H1 (cell line): ENCODE measurements around the gene NEU4. TPM values are rescaled to one million over a fixed set of nuclear protein-coding genes. Genes with fewer than 3 reads are reported as not detected.

ENCODE experiments used
- CTCF ChIA-PET: fragments of 300-600 bp; sonication (Branson Sonifier 250); formaldehyde crosslinking; loops from one replicate; lab custom pipeline; 2021; ENCODE audit not compliant: partially characterized antibody; lab: Charles Lee
- POLR2A ChIA-PET: fragments of 300-600 bp; sonication (Branson Sonifier 250); formaldehyde crosslinking; loops from one replicate; lab custom pipeline; 2021; ENCODE audit warnings: inconsistent platforms; ENCODE audit not compliant: partially characterized antibody; lab: Charles Lee
- DNase-seq, 2 experiments: peaks; one replicate each; pipeline versions ENCODE4 v3.0.0 to v3.0.0-alpha.2; 2010 to 2022; ENCODE audit warnings: low spot score in 2 of 2, low read depth in 1 of 2, mixed read lengths in 1 of 2
- FAIRE-seq: peaks from 2 replicates; lab custom pipeline; 2011; peaks lifted over from hg19 to GRCh38; lab: Jason Lieb, UNC
- H2AFZ ChIP-seq: 2 replicates; pipeline ENCODE4 v1.8.1; 2012; ENCODE audit warnings: low read length, inconsistent platforms
- H2AK5ac ChIP-seq: 2 replicates; pipeline ENCODE4 v1.6.1; 2013; ENCODE audit warnings: low read depth, low read length
- H2BK120ac ChIP-seq: replicated peaks from 2 replicates; pipeline ENCODE3; 2013; ENCODE audit warnings: low read depth, low read length, inconsistent platforms
- H2BK12ac ChIP-seq: 2 replicates; pipeline ENCODE4 v1.6.1; 2013; ENCODE audit warnings: low read depth, low read length
- H2BK15ac ChIP-seq: 2 replicates; pipeline ENCODE4 v1.6.1; 2013; ENCODE audit warnings: low read length
- H2BK20ac ChIP-seq: 2 replicates; pipeline ENCODE4 v1.6.1; 2013; ENCODE audit warnings: low read length
- H2BK5ac ChIP-seq: 2 replicates; pipeline ENCODE4 v1.6.1; 2013; ENCODE audit warnings: low read depth, low read length
- H3K14ac ChIP-seq: 2 replicates; pipeline ENCODE4 v1.6.1; 2013; ENCODE audit warnings: inconsistent platforms; ENCODE audit not compliant: insufficient read length
- H3K18ac ChIP-seq: 2 replicates; pipeline ENCODE4 v1.6.1; 2013; ENCODE audit warnings: low read length; ENCODE audit errors: extremely low read depth
- H3K23ac ChIP-seq: 2 replicates; pipeline ENCODE4 v1.6.1; 2013; ENCODE audit warnings: inconsistent platforms; ENCODE audit not compliant: insufficient read length
- H3K23me2 ChIP-seq: 2 replicates; pipeline ENCODE4 v1.6.1; 2013; ENCODE audit warnings: low read depth, low read length
- H3K27ac ChIP-seq: 2 replicates; pipeline ENCODE4 v1.6.1; 2011; ENCODE audit warnings: low read depth, low read length, inconsistent platforms
- H3K27me3 ChIP-seq, 4 experiments: replicated peaks in 1 of 4; 1 replicate in 1 of 4; 2 replicates in 3 of 4; pipeline versions ENCODE4 v1.6.1 to v1.8.1; 2011 to 2013; ENCODE audit warnings: low read length in 3 of 4, mild to moderate bottlenecking in 3 of 4, inconsistent platforms in 2 of 4, mixed read lengths in 2 of 4, moderate library complexity in 1 of 4; ENCODE audit not compliant: control insufficient read depth in 3 of 4, insufficient read depth in 3 of 4; ENCODE audit errors: extremely low read depth in 1 of 4
- H3K36me3 ChIP-seq, 4 experiments: 2 replicates each; pipeline versions ENCODE4 v1.6.1 to v1.8.1; 2011 to 2013; ENCODE audit warnings: mild to moderate bottlenecking in 4 of 4, low read length in 3 of 4, moderate library complexity in 2 of 4, control low read depth in 1 of 4, inconsistent platforms in 1 of 4; ENCODE audit not compliant: insufficient read depth in 4 of 4, control insufficient read depth in 2 of 4
- H3K4ac ChIP-seq: replicated peaks from 2 replicates; pipeline ENCODE3; 2013; ENCODE audit warnings: low read length, low read depth, mixed read lengths, inconsistent platforms; ENCODE audit not compliant: insufficient read length
- H3K4me1 ChIP-seq, 4 experiments: replicated peaks in 1 of 4; 1 replicate in 1 of 4; 2 replicates in 3 of 4; pipeline versions ENCODE4 v1.6.1 to v1.8.1; 2011 to 2013; ENCODE audit warnings: low read length in 3 of 4, inconsistent platforms in 2 of 4, mixed read lengths in 1 of 4; ENCODE audit not compliant: insufficient read depth in 4 of 4, control insufficient read depth in 3 of 4
- H3K4me2 ChIP-seq, 2 experiments: 2 replicates each; pipeline versions ENCODE4 v1.6.1 to v1.8.1; 2011 to 2013; ENCODE audit warnings: low read depth in 2 of 2, low read length in 2 of 2, control low read depth in 1 of 2, inconsistent platforms in 1 of 2, mild to moderate bottlenecking in 1 of 2; ENCODE audit not compliant: insufficient read depth in 1 of 2
- H3K4me3 ChIP-seq, 4 experiments: fragments of 200-600, 300-600 bp in 1 of 4; sonication (generic), shearing (Covaris generic), sonication (Bioruptor Twin) in 1 of 4; 2 replicates each; pipeline versions ENCODE4 v1.5.1 to v1.8.1; 2011 to 2016; ENCODE audit warnings: low read length in 4 of 4, low read depth in 3 of 4, control low read depth in 2 of 4, inconsistent platforms in 2 of 4, mild to moderate bottlenecking in 2 of 4, mixed read lengths in 1 of 4, moderate library complexity in 1 of 4; ENCODE audit not compliant: insufficient read depth in 2 of 4; ENCODE audit errors: extremely low read depth in 1 of 4
- H3K56ac ChIP-seq: replicated peaks from 2 replicates; pipeline ENCODE3; 2013; ENCODE audit warnings: low read depth, mild to moderate bottlenecking, mixed read lengths, low read length, inconsistent platforms; ENCODE audit not compliant: insufficient read length
- H3K79me1 ChIP-seq: 2 replicates; pipeline ENCODE4 v1.6.1; 2013; ENCODE audit warnings: low read depth, low read length, control low read depth
- H3K79me2 ChIP-seq, 2 experiments: 2 replicates each; pipeline versions ENCODE4 v1.6.1 to v1.8.1; 2012 to 2013; ENCODE audit warnings: low read length in 2 of 2, mild to moderate bottlenecking in 2 of 2, inconsistent platforms in 1 of 2; ENCODE audit not compliant: insufficient read depth in 2 of 2, control insufficient read depth in 1 of 2
- H3K9ac ChIP-seq, 4 experiments: replicated peaks in 1 of 4; 1 replicate in 1 of 4; 2 replicates in 3 of 4; pipeline versions ENCODE4 v1.6.1 to v1.8.1; 2011 to 2013; ENCODE audit warnings: low read depth in 3 of 4, low read length in 3 of 4, control low read depth in 2 of 4, mild to moderate bottlenecking in 2 of 4, moderate library complexity in 2 of 4, inconsistent platforms in 1 of 4; ENCODE audit errors: extremely low read depth in 1 of 4
- H3K9me3 ChIP-seq, 2 experiments: 2 replicates each; pipeline versions ENCODE4 v1.6.1 to v1.8.1; 2012 to 2013; ENCODE audit warnings: mild to moderate bottlenecking in 2 of 2, moderate library complexity in 2 of 2, control low read depth in 1 of 2, inconsistent platforms in 1 of 2, low read depth in 1 of 2, low read length in 1 of 2, mixed read lengths in 1 of 2; ENCODE audit not compliant: insufficient read depth in 2 of 2
- H4K20me1 ChIP-seq, 2 experiments: replicated peaks in 1 of 2; 2 replicates each; pipeline versions ENCODE3 to v1.8.1; 2011 to 2013; ENCODE audit warnings: inconsistent platforms in 2 of 2, low read length in 2 of 2, mild to moderate bottlenecking in 1 of 2; ENCODE audit not compliant: insufficient read depth in 2 of 2, control insufficient read depth in 1 of 2
- H4K5ac ChIP-seq: 2 replicates; pipeline ENCODE4 v1.6.1; 2013; ENCODE audit warnings: low read length, low read depth, mixed read lengths, inconsistent platforms; ENCODE audit not compliant: insufficient read length
- H4K8ac ChIP-seq: 2 replicates; pipeline ENCODE4 v1.8.0; 2013; ENCODE audit warnings: mild to moderate bottlenecking, moderate library complexity, low read length, inconsistent platforms; ENCODE audit not compliant: insufficient read depth; ENCODE audit errors: extremely low read depth
- H4K91ac ChIP-seq: replicated peaks from 2 replicates; pipeline ENCODE3; 2013; ENCODE audit warnings: low read length, mixed read lengths, inconsistent platforms; ENCODE audit not compliant: insufficient read length
- ATF3 ChIP-seq: IDR thresholded peaks from 2 replicates; pipeline ENCODE4 v1.6.1; 2011; ENCODE audit warnings: low read depth, mild to moderate bottlenecking, low read length; ENCODE audit not compliant: insufficient read depth
- CTCF ChIP-seq, 3 experiments: IDR thresholded peaks; 1 replicate in 2 of 3; 2 replicates in 1 of 3; pipeline versions ENCODE4 v1.5.1 to v1.6.1; 2011; ENCODE audit warnings: low read length in 3 of 3, mild to moderate bottlenecking in 3 of 3, inconsistent platforms in 2 of 3, low read depth in 1 of 3, moderate library complexity in 1 of 3; ENCODE audit not compliant: insufficient read depth in 1 of 3; ENCODE audit errors: control extremely low read depth in 1 of 3
- GABPA ChIP-seq: IDR thresholded peaks from 2 replicates; pipeline ENCODE4 v1.6.1; 2011; ENCODE audit warnings: mild to moderate bottlenecking, low read length, moderate library complexity, borderline replicate concordance; ENCODE audit not compliant: insufficient read depth
- HDAC6 ChIP-seq: IDR thresholded peaks from one replicate; pipeline ENCODE4 v1.7.1; 2012; ENCODE audit warnings: low read depth, mild to moderate bottlenecking, inconsistent platforms, low read length, moderate library complexity
- PHF8 ChIP-seq: fragments of 200-600 bp; sonication (generic); conservative IDR thresholded peaks from 2 replicates; pipeline ENCODE4 v1.7.1; 2012; ENCODE audit warnings: low read depth, mild to moderate bottlenecking, inconsistent platforms, low read length, moderate library complexity
- RAD21 ChIP-seq, 2 experiments: IDR thresholded peaks in 1 of 2; conservative IDR thresholded peaks in 1 of 2; 2 replicates each; pipeline ENCODE4 v1.6.1; 2011; ENCODE audit warnings: low read depth in 2 of 2, low read length in 2 of 2, improper control_type of control experiment in 1 of 2, inconsistent platforms in 1 of 2, mild to moderate bottlenecking in 1 of 2, moderate library complexity in 1 of 2
- SIX5 ChIP-seq: IDR thresholded peaks from 2 replicates; pipeline ENCODE4 v1.6.1; 2011; ENCODE audit warnings: mild to moderate bottlenecking, low read depth, low read length
- SP1 ChIP-seq: IDR thresholded peaks from 2 replicates; pipeline ENCODE4 v1.6.1; 2011; ENCODE audit warnings: low read depth, low read length
- WGBS, 2 experiments: shearing (Covaris generic) in 1 of 2; methylation state at CpG; one replicate each; pipeline versions ENCODE4 v1.1.6 to v1.1.7; 2013 to 2015; ENCODE audit warnings: low lambda C conversion rate in 2 of 2, mixed read lengths in 2 of 2, inconsistent platforms in 1 of 2, low coverage in 1 of 2, missing lambda C conversion rate in 1 of 2; ENCODE audit not compliant: insufficient replicate concordance in 2 of 2, insufficient coverage in 1 of 2, insufficient read length in 1 of 2; ENCODE audit errors: extremely low coverage in 1 of 2, missing lambda C conversion rate in 1 of 2; 5-methylcytosine and 5-hydroxymethylcytosine counted together
- polyA plus RNA-seq, 7 experiments: library from polyadenylated mRNA; depleted of rRNA in 3 of 7; stranded (reverse) in 5 of 7; unstranded in 2 of 7; fragments of >200 nt in 5 of 7; fragments of 200-250 nt in 2 of 7; gene quantifications; 1 replicate in 5 of 7; 2 replicates in 1 of 7; 4 replicates in 1 of 7; pipeline versions ENCODE4 v1.2.1 to v1.2.3, GENCODE V29; 2011 to 2013; ENCODE audit warnings: missing spikeins in 2 of 7, mixed read lengths in 2 of 7
- total RNA-seq: library from RNA; stranded (reverse); fragmentation: NEBNext Ultra II Directional; extraction: Animal tissue kit (Norgen Biotek cat#: 25700); gene quantifications from 2 replicates; pipeline ENCODE4 v1.2.1, GENCODE V29; 2021

NEU4 gene
- total and polyA plus RNA-seq, 2 of the 8 experiments (the other 6 are each of a cell fraction or from before 2014, with no cell fraction given), result 0.32 to 0.50 TPM

- 85% methylated on average over 23 of the region's 27 CpGs; no CpG with 5 or more reads in 1 of the 2 experiments for WGBS, 2 experiments
- H4K5ac ChIP-seq, result no peak overlapping the region
- H3K18ac ChIP-seq, result no peak overlapping the region; the same call in 1 of the 2 replicates
- H3K36me3 ChIP-seq, result no peaks in the 10 kb centered on the region
- H3K27ac ChIP-seq, result no peak overlapping the region
- no peak overlapping the region for H3K56ac ChIP-seq
- no peak overlapping the region for H3K23ac ChIP-seq
- FAIRE-seq (no peak), DNase-seq (no peak)
- no peaks in the 10 kb centered on the region for H3K79me1 ChIP-seq
- H4K8ac ChIP-seq, result no peak overlapping the region; the same call in 1 of the 2 replicates
- no peak overlapping the region for H3K14ac ChIP-seq
- no peak overlapping the region for H3K4me3 ChIP-seq
- no peaks in the 10 kb centered on the region for H3K9me3 ChIP-seq
- H3K4me1 ChIP-seq, result peaks cover 0 to 9% (median 4%) of the 10 kb centered on the region in 4 experiments; a peak in 5 of 7 replicates
- no peak overlapping the region for H3K4me2 ChIP-seq
- H3K23me2 ChIP-seq, result no peaks in the 10 kb centered on the region
- ChIA-PET POLR2A (interaction anchor here (3.0 kb wide), 1 partner anchor 109 kb away, joined by 11 read pairs; the partner anchor contains the start of gene ING5), CTCF (interaction anchor here (1.6 kb wide), 1 partner anchor 67 kb away, joined by 3 read pairs; no protein-coding TSS in a partner anchor)
- no peak overlapping the region for H2BK5ac ChIP-seq
- no peaks in the 10 kb centered on the region for H4K20me1 ChIP-seq
- H3K9ac ChIP-seq, result no peak overlapping the region
- H2BK20ac ChIP-seq, result no peak overlapping the region
- no peaks in the 10 kb centered on the region for H3K79me2 ChIP-seq
- no peak overlapping the region for H2AFZ ChIP-seq
- no peak overlapping the region for H3K4ac ChIP-seq
- no peak overlapping the region for H2BK12ac ChIP-seq
- no peak overlapping the region for H2BK120ac ChIP-seq
- no peaks in the 10 kb centered on the region; a peak in 3 of 7 replicates for H3K27me3 ChIP-seq
- no peak overlapping the region for H4K91ac ChIP-seq
- no peak overlapping the region for H2AK5ac ChIP-seq
- H2BK15ac ChIP-seq, result no peak overlapping the region
- TF ChIP-seq SIX5 (no peak), HDAC6 (no peak), CTCF (IDR thresholded peaks at IDR 0.05; ENCODE audit: control extremely low read depth in 1 of 3, insufficient read depth in 1 of 3, low read depth in 1 of 3, low read length in 3 of 3) (no peak), SP1 (no peak), RAD21 (IDR thresholded peaks at IDR 0.05 in 1 of 2, conservative IDR thresholded peaks at IDR 0.05 in 1 of 2; ENCODE audit: low read depth in 2 of 2, low read length in 2 of 2) (no peak), PHF8 (no peak), ATF3 (no peak), GABPA (no peak)
Measured at GRCh38 chr2:241811201-241811951, 2.4 kb downstream of the NEU4 start.
